ENCODE measurements around the gene STARD5.

GRCh38 chr15:81270781-81271491, 53.0 kb downstream of the STARD5 start:
- TF ChIP-seq, protein P1, sequence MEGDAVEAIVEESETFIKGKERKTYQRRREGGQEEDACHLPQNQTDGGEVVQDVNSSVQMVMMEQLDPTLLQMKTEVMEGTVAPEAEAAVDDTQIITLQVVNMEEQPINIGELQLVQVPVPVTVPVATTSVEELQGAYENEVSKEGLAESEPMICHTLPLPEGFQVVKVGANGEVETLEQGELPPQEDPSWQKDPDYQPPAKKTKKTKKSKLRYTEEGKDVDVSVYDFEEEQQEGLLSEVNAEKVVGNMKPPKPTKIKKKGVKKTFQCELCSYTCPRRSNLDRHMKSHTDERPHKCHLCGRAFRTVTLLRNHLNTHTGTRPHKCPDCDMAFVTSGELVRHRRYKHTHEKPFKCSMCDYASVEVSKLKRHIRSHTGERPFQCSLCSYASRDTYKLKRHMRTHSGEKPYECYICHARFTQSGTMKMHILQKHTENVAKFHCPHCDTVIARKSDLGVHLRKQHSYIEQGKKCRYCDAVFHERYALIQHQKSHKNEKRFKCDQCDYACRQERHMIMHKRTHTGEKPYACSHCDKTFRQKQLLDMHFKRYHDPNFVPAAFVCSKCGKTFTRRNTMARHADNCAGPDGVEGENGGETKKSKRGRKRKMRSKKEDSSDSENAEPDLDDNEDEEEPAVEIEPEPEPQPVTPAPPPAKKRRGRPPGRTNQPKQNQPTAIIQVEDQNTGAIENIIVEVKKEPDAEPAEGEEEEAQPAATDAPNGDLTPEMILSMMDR (IDR thresholded peaks at IDR 0.05): no peak
- no peak for TF ChIP-seq POLR2A (IDR thresholded peaks at IDR 0.05)
